ENCODE results near the gene PRSS35. TPM values are rescaled to one million over a fixed set of nuclear protein-coding genes. Genes with fewer than 3 reads are reported as not detected.

PRSS35 gene
- total and polyA plus RNA-seq, 2 experiments from 2014 or later, result 1.7 to 2.1 TPM

GRCh38 chr6:83476971-83477370, 35.4 kb upstream of the PRSS35 start:
- peaks cover 5% of the 10 kb centered on the region for H3K4me1 Mint-ChIP-seq
- Histone ChIP-seq H3K27me3 (ENCODE audit: insufficient read depth) (no peaks in the 10 kb centered on the region), H3K4me1 (ENCODE audit: insufficient read depth) (peaks cover 13% of the 10 kb centered on the region), H3F3A (replicated peaks; ENCODE audit: low read depth) (no peaks in the 10 kb centered on the region), H3K9me2 (ENCODE audit: insufficient read depth) (no peaks in the 10 kb centered on the region), H3K79me2 (replicated peaks; ENCODE audit: insufficient read depth) (no peaks in the 10 kb centered on the region), H4K20me1 (replicated peaks; ENCODE audit: insufficient read depth) (no peaks in the 10 kb centered on the region), H3K36me3 (ENCODE audit: insufficient read depth) (no peaks in the 10 kb centered on the region), H3K27ac (ENCODE audit: low read depth) (no peak overlapping the region), H3K4me2 (no peak overlapping the region), H3K4me3 (no peak overlapping the region), H2AFZ (no peak overlapping the region)
- peaks cover 1% of the 10 kb centered on the region for H3K27me3 Mint-ChIP-seq (ENCODE audit: insufficient read depth, low read depth, poor library complexity)
- no peaks in the 10 kb centered on the region for H3K9me3 Mint-ChIP-seq
- DNase-seq (ENCODE audit: low spot score) (no peak), ATAC-seq (no peak)
- no peak overlapping the region for H3K27ac Mint-ChIP-seq
- no peak overlapping the region for H3K4me3 Mint-ChIP-seq
- no peaks in the 10 kb centered on the region for H3K36me3 Mint-ChIP-seq (ENCODE audit: low read depth)
- TF ChIP-seq ZNF331 (CRISPR knock-in tag; IDR thresholded peaks at IDR 0.05; ENCODE audit: low read depth), result no peak
- TF ChIP-seq POLR2AphosphoS5 (IDR thresholded peaks at IDR 0.05; ENCODE audit: low read depth), result no peak
- no peak for TF ChIP-seq ETS1 (IDR thresholded peaks at IDR 0.05)
- no peak for TF ChIP-seq EZH2phosphoT487 (IDR thresholded peaks at IDR 0.05; ENCODE audit: unreplicated experiment)
- TF ChIP-seq STAT1 (IDR thresholded peaks at IDR 0.05; ENCODE audit: unreplicated experiment), result no peak
- no peak for TF ChIP-seq CTCF (conservative IDR thresholded peaks at IDR 0.05; ENCODE audit: low read depth in 2 of 2)
- TF ChIP-seq ZNF114 (CRISPR knock-in tag; IDR thresholded peaks at IDR 0.05), result no peak
- no peak for TF ChIP-seq REST (IDR thresholded peaks at IDR 0.05; ENCODE audit: unreplicated experiment)
- no peak for TF ChIP-seq JUNB (IDR thresholded peaks at IDR 0.05; ENCODE audit: unreplicated experiment)
- no peak for TF ChIP-seq ZNF462 (CRISPR knock-in tag; IDR thresholded peaks at IDR 0.05)
- no peak for TF ChIP-seq EZH2 (IDR thresholded peaks at IDR 0.05; ENCODE audit: low read depth, unreplicated experiment)
- TF ChIP-seq NANOG (IDR thresholded peaks at IDR 0.05; ENCODE audit: borderline replicate concordance), result no peak
- no peak for TF ChIP-seq CREB1 (CRISPR knock-in tag; IDR thresholded peaks at IDR 0.05; ENCODE audit: low read depth)

Data from GM23338 (cell line).